Measurements from ENCODE around the gene CIB2. TPM values are rescaled to one million over a fixed set of nuclear protein-coding genes. Genes with fewer than 3 reads are reported as not detected.

Gene CIB2
- total RNA-seq, 1 donor from 2014 or later, result 2.8 TPM

GRCh38 chr15:78067328-78068228 lies 63.7 kb downstream of the CIB2 start:
- DNase-seq (ENCODE audit: low read depth in 2 of 2), result peak in 1 of 2 donors; percentile 66

GRCh38 chr15:78065973-78066946 lies 65.0 kb downstream of the CIB2 start:
- no peak for DNase-seq (ENCODE audit: low read depth in 2 of 2)

- peak; percentile 82 to 91 for DNase-seq (ENCODE audit: low read depth in 2 of 2)
These were observed 65.9 kb downstream of the CIB2 start for GRCh38 chr15:78065284-78065872.

GRCh38 chr15:78064544-78064943 lies 66.7 kb downstream of the CIB2 start:
- DNase-seq (ENCODE audit: low read depth in 2 of 2), result no peak

GRCh38 chr15:78063970-78064385 lies 67.3 kb downstream of the CIB2 start:
- DNase-seq (ENCODE audit: low read depth in 2 of 2), result no peak

GRCh38 chr15:78063217-78063616 lies 68.0 kb downstream of the CIB2 start:
- no peak for DNase-seq (ENCODE audit: low read depth in 2 of 2)

GRCh38 chr15:78061963-78062427 lies 69.2 kb downstream of the CIB2 start:
- DNase-seq (ENCODE audit: low read depth in 2 of 2), result peak in 1 of 2 donors; percentile 64

GRCh38 chr15:78060232-78060631 lies 71.0 kb downstream of the CIB2 start:
- DNase-seq (ENCODE audit: low read depth in 2 of 2), result no peak

GRCh38 chr15:78059110-78059839 lies 72.0 kb downstream of the CIB2 start:
- DNase-seq (ENCODE audit: low read depth in 2 of 2), result peak in 1 of 2 donors; percentile 77

- DNase-seq (ENCODE audit: low read depth in 2 of 2), result no peak
These were observed 72.8 kb downstream of the CIB2 start for GRCh38 chr15:78058401-78058935.

- no peak for DNase-seq (ENCODE audit: low read depth in 2 of 2)
These were observed 73.4 kb downstream of the CIB2 start for GRCh38 chr15:78057803-78058202.

- peak; percentile 33 to 45 for DNase-seq (ENCODE audit: low read depth in 2 of 2)
These were observed 74.5 kb downstream of the CIB2 start for GRCh38 chr15:78056714-78057269.

- peak; percentile 52 to 68 for DNase-seq (ENCODE audit: low read depth in 2 of 2)
These were observed 75.1 kb downstream of the CIB2 start for GRCh38 chr15:78055919-78056713.

- DNase-seq (ENCODE audit: low read depth in 2 of 2), result no peak
These were observed 76.3 kb downstream of the CIB2 start for GRCh38 chr15:78054966-78055365.

Other genes with a start within 250 kb of the CIB2 start
- 24.2 and 29.4 TPM in 2 replicates for gene TBC1D2B, start 53.7 kb downstream of the CIB2 start, total RNA-seq
- not detected in 2 replicates for gene SH2D7, start 38.9 kb downstream of the CIB2 start, total RNA-seq
- gene IDH3A, start 17.9 kb upstream of the CIB2 start, total RNA-seq, result 12.9 and 20.8 TPM in 2 replicates
- not detected in 2 replicates for gene ACSBG1, start 103.1 kb upstream of the CIB2 start, total RNA-seq
- gene DNAJA4, start 133.1 kb upstream of the CIB2 start, total RNA-seq, result 1.1 and 1.6 TPM in 2 replicates
- 62.5 and 63.9 TPM in 2 replicates for gene SKIC8, start 168.2 kb upstream of the CIB2 start, total RNA-seq
- gene CRABP1, start 208.9 kb upstream of the CIB2 start, total RNA-seq, result not detected in 2 replicates

All from lung microvascular endothelial cell (primary cell).